HG03460 (cell line): ENCODE measurements around the gene CAMTA1.
A peak's percentile ranks its signal among the peaks of the same experiment; 100 is the strongest.
"Not testable (repeated sequence)": the region's sequence is repeated elsewhere in the genome, so short reads cannot be mapped to it uniquely, and the experiment has no call there.

Source experiments
- ATAC-seq: cut with Tn5 transposase; IDR thresholded peaks from one replicate; pipeline ENCODE4 v1.9.1; 2021; ENCODE audit not compliant: unreplicated experiment

The CAMTA1 gene, protein sequence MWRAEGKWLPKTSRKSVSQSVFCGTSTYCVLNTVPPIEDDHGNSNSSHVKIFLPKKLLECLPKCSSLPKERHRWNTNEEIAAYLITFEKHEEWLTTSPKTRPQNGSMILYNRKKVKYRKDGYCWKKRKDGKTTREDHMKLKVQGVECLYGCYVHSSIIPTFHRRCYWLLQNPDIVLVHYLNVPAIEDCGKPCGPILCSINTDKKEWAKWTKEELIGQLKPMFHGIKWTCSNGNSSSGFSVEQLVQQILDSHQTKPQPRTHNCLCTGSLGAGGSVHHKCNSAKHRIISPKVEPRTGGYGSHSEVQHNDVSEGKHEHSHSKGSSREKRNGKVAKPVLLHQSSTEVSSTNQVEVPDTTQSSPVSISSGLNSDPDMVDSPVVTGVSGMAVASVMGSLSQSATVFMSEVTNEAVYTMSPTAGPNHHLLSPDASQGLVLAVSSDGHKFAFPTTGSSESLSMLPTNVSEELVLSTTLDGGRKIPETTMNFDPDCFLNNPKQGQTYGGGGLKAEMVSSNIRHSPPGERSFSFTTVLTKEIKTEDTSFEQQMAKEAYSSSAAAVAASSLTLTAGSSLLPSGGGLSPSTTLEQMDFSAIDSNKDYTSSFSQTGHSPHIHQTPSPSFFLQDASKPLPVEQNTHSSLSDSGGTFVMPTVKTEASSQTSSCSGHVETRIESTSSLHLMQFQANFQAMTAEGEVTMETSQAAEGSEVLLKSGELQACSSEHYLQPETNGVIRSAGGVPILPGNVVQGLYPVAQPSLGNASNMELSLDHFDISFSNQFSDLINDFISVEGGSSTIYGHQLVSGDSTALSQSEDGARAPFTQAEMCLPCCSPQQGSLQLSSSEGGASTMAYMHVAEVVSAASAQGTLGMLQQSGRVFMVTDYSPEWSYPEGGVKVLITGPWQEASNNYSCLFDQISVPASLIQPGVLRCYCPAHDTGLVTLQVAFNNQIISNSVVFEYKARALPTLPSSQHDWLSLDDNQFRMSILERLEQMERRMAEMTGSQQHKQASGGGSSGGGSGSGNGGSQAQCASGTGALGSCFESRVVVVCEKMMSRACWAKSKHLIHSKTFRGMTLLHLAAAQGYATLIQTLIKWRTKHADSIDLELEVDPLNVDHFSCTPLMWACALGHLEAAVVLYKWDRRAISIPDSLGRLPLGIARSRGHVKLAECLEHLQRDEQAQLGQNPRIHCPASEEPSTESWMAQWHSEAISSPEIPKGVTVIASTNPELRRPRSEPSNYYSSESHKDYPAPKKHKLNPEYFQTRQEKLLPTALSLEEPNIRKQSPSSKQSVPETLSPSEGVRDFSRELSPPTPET (N-terminal part only)

GRCh38 chr1:6785318-6785727 lies at the start of gene CAMTA1:
CAMTA1 (plus strand) TSS chr1:6785454; CDS start chr1:6785531, 77 bp downstream.
- peak; percentile 72 for ATAC-seq

DNA sequence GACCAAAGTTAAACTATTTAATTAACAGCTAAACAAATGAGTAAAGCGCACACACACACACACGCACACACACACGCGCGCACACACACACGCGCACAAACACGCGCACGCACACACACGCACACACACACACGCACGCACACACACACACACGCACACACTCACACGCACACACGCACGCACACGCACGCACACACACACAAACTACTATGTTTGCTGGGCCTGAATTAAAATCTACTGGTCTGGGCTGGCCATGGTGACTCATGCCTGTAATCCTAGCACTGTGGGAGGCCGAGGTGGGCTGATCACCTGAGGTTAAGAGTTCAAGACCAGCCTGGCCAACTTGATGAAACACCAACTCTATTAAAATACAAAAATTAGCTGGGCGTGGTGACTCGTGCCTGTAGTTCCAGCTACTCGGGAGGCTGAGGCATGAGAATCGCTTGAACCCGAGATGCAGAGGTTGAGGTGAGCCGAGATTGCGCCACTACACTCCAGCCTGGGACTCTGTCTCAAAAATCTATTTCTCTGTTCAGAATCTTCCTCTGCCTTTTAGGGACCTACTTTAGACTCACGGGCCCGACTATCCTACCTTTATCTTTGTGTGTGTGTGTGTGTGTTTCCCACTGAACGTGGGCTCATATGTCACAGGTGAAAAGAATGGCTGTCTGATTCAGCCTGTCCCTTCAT lies 46.1 kb upstream of the CAMTA1 start:
- no peak for ATAC-seq

DNA sequence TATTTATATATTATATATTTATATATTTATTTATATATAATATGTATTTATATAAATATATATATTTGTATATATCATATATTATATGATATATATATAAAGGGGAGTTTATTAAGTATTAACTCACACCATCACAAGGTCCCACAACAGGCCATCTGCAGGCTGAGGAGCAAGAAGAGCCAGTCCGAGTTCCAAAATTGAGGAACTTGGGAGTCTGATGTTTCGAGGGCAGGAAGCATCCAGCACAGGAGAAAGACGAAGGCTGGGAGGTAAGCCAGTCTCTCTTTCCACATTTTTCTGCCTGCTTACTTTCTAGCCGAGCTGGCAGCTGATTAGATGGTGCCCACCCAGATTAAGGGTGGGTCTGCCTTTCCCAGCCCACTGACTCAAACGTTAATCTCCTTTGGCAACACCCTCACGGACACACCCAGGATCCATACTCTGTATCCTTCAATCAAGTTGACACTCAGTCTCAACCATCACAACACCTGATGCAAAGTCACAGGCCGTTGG lies 42.5 kb upstream of the CAMTA1 start:
- ATAC-seq: not testable (repeated sequence)

DNA sequence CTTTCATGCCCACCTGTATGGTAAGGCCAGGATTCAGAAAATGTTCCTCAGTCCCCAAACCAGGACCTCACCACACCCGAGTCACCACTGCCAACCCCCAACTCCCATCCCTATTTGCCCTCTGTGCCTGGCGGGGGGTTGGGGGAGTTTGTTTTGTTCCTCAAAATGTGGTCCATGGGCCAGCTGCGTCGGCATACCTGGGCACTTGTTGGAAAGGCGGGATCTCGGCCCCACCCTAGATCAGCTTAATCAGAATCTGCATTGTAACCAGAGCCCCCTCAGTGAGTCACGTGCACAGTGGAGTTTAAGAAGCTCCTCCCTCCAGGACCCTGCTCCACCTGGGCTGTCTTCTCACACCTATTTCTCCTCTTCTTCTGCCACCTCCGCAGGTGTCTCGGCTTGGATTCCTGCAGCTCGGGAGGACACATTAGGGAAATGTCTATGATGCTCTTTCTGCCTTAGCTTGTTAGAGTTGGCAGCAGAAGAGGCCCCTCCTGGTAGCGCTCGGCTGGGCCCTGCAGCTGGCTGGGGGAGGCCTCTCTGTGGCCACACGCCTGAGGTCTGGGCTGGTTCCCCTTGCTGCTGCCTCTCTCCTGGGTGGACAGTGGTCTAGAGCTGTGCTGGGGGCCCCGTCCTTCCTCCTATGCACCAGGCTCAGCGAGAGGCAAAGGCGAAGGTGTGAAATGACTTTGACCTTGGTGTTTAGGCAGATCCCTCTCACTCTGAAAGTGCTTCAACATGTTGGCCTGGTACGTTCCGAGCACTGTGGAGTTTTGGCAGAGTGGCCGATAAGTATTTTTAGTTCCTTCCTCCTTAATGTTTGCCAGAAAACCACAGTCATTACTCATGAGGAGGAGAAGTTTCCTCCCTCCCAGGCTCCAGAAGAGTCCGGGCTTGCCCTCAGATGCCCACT lies 41.8 kb upstream of the CAMTA1 start:
- no peak for ATAC-seq

DNA sequence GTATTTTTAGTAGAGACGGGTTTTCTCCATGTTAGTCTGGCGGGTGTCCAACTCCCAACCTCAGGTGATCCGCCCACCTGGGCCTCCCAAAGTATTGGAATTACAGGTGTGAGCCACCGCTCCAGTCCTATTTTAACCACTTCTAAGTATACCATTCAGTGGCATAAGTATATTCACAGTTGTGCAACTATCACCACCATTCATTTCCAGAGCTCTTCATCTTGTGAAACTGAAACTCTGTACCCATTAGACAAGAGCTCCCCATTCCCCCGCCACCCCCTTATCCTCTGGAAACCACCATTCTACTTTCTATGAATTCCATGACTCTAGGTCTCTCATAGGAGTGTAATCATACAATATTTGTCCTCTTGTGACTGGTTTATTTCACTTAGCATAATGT lies 40.2 kb upstream of the CAMTA1 start:
- ATAC-seq: no peak

GRCh38 chr1:6747674-6748073 lies 37.6 kb upstream of the CAMTA1 start:
- ATAC-seq: no peak

- no peak for ATAC-seq
These were observed 34.8 kb upstream of the CAMTA1 start for GRCh38 chr1:6750490-6750889.

DNA sequence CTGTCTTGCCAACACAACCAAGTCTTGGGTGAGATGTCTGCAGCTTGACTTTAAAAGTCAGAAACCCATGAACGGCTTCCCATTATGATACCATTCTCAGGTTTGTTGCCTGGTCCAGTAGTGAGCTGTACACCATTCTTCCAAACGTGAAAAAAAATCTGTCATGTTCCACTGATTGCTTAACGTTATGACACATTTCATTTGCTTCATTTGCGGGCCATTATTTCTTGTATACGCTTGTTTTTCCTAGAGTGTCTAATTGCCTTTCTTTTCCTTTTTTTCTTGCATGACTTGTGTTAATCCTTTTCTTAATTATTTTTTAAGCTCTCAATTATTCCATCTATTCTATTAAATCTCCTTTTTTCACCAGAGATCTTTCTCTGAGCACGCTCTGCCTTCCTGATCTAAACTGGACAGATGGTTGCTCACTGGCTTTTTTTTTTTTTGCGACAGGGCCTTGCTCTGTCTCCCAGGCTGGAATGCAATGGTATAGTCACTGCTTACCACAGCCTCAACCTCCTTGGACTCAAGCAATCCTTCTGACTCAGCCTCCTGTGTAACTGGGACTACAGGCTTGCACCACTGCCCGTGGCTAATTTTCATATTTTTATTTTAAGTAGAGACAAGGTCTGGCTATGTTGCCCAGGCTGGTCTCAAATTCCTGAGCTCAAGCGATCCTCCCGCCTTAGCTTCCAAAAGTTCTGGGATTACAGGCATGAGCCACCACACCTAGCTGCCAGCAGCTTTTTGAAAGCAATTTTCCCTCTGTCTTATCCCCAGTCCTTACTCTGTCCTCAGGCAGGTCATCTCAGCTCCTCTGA lies 31.7 kb upstream of the CAMTA1 start:
- no peak for ATAC-seq

DNA sequence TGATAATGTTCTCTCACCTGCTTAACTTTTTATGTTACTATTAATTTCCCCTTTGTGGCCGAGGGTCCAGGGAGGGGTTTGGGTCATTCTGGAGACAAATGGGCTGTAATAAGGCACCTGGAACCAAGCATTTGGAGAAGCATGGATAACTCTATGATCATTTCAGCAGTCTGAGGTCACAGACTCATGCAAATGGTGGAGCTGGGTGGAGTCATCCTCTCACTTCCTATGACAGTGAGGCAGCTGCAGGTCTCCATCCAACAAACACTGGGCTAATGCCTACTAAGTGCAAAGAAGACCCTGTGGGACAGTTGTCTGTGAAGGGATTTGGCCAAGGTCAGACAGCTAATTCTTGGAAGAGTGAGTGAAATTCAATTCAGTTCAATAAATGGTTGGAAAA lies 28.8 kb upstream of the CAMTA1 start:
- no peak for ATAC-seq

- ATAC-seq: no peak
These were observed 27.4 kb upstream of the CAMTA1 start for GRCh38 chr1:6757719-6758435.

- no peak for ATAC-seq
These were observed 24.0 kb upstream of the CAMTA1 start for GRCh38 chr1:6761196-6761737.

DNA sequence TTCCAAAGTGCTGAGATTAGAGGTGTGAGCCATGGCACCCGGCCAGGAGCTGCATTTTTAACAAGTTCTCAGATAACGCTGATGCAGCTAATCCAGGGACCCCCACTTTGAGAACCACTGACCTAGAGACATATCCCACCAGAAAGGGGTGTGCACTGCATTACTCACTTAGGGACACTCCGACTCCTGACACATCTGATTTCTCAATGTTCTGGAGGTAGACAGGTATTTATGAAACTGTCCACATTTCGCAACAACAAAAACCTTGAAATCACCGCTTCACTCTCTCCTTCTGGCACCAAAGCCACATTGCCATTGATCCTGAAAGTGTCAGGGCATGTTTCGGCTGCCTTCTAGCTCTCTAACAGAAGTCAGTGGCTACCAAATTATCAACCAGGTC lies 23.2 kb upstream of the CAMTA1 start:
- ATAC-seq: no peak

- ATAC-seq: no peak
These were observed 14.4 kb upstream of the CAMTA1 start for GRCh38 chr1:6770751-6771440.

- ATAC-seq: no peak
These were observed 13.8 kb upstream of the CAMTA1 start for GRCh38 chr1:6771441-6771769.

DNA sequence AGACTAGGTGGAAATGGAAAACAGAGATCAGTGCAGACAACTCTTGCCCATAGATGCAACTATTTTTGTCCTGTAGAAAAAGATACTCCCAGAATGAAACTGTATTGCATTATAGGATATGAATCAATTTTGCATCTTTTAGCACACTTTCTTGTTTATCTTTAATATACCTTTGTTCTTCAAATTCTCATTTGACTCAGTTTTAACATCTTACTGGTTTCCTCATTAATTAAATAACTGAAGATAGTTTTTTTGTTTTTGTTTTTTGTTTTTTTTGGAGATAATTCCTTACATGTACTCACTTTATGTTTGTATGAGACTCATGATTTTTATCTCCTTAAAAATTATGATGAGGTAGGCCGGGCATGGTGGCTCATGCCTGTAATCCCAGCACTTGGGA lies 10.9 kb upstream of the CAMTA1 start:
- ATAC-seq: no peak

- ATAC-seq: no peak
These were observed 9.8 kb upstream of the CAMTA1 start for GRCh38 chr1:6775261-6776043.
